ENCODE measurements around the gene RSPH1. TPM values are rescaled to one million over a fixed set of nuclear protein-coding genes. Genes with fewer than 3 reads are reported as not detected.

RSPH1 gene
- total RNA-seq, 6 donors from 2014 or later: 0.46 to 68.4 (median 13.4) TPM

GRCh38 chr21:42465008-42465802, 30.8 kb downstream of the RSPH1 start:
- DNase-seq (peak in 1 of 2 donors; percentile 21), ATAC-seq (ENCODE audit: low FRiP score in 2 of 2) (no peak)
- 31 to 43% methylated on average over 8 of the region's 8 CpGs for WGBS, 2 donors
- H3K9me3 ChIP-seq: no peaks in the 10 kb centered on the region
- no peaks in the 10 kb centered on the region for H3K27me3 ChIP-seq
- H3K36me3 ChIP-seq: no peaks in the 10 kb centered on the region
- H3K4me3 ChIP-seq: no peak overlapping the region
- no peak overlapping the region for H3K27ac ChIP-seq
- peaks cover 9 to 25% (median 14%) of the 10 kb centered on the region in 4 donors for H3K4me1 ChIP-seq
- no peak for TF ChIP-seq POLR2AphosphoS5 (IDR thresholded peaks at IDR 0.05)

- WGBS, 2 donors: 62 to 68% methylated on average over 17 of the region's 17 CpGs
- peak in 1 of 2 donors; percentile 62 for DNase-seq
- TF ChIP-seq EP300 (IDR thresholded peaks at IDR 0.05) (no peak), CTCF (IDR thresholded peaks at IDR 0.05) (no peak), POLR2AphosphoS5 (IDR thresholded peaks at IDR 0.05) (no peak), POLR2A (IDR thresholded peaks at IDR 0.05) (no peak)
- peaks cover 9 to 25% (median 14%) of the 10 kb centered on the region in 4 donors for H3K4me1 ChIP-seq
- no peaks in the 10 kb centered on the region for H3K27me3 ChIP-seq
- no peaks in the 10 kb centered on the region for H3K36me3 ChIP-seq
- no peak overlapping the region for H3K4me3 ChIP-seq
- ATAC-seq (ENCODE audit: low FRiP score in 2 of 2): peak in 1 of 2 donors; percentile 22
- H3K27ac ChIP-seq: no peak overlapping the region
- H3K9me3 ChIP-seq: no peaks in the 10 kb centered on the region
These were observed 32.0 kb downstream of the RSPH1 start for GRCh38 chr21:42463861-42464515.

- WGBS, 2 donors: 55 to 70% methylated on average over 6 to 10 of the region's 10 CpGs
- no peaks in the 10 kb centered on the region for H3K9me3 ChIP-seq
- H3K36me3 ChIP-seq: no peaks in the 10 kb centered on the region
- H3K27me3 ChIP-seq: no peaks in the 10 kb centered on the region
- H3K4me3 ChIP-seq: no peak overlapping the region
- peak in 1 of 2 donors; percentile 36 for DNase-seq
- peak in 1 of 2 donors; percentile 63 for ATAC-seq (ENCODE audit: low FRiP score in 2 of 2)
- no peak for TF ChIP-seq POLR2A (IDR thresholded peaks at IDR 0.05)
- no peak for TF ChIP-seq POLR2AphosphoS5 (IDR thresholded peaks at IDR 0.05)
- TF ChIP-seq CTCF (IDR thresholded peaks at IDR 0.05): no peak
- TF ChIP-seq EP300 (IDR thresholded peaks at IDR 0.05): no peak
- H3K27ac ChIP-seq: peak overlapping the region in 2 of 4 donors; percentile 35 to 71
- peaks cover 9 to 25% (median 14%) of the 10 kb centered on the region in 4 donors for H3K4me1 ChIP-seq
These were observed 33.8 kb downstream of the RSPH1 start for GRCh38 chr21:42461881-42462877.

- DNase-seq (no peak), ATAC-seq (ENCODE audit: low FRiP score in 2 of 2) (no peak)
- WGBS, 2 donors: 77 to 78% methylated on average over 4 to 5 of the region's 5 CpGs
- H3K27ac ChIP-seq: no peak overlapping the region
- no peaks in the 10 kb centered on the region for H3K27me3 ChIP-seq
- TF ChIP-seq POLR2AphosphoS5 (IDR thresholded peaks at IDR 0.05) (no peak), POLR2A (IDR thresholded peaks at IDR 0.05) (no peak), EP300 (IDR thresholded peaks at IDR 0.05) (no peak), CTCF (IDR thresholded peaks at IDR 0.05) (no peak)
- H3K9me3 ChIP-seq: no peaks in the 10 kb centered on the region
- no peaks in the 10 kb centered on the region for H3K36me3 ChIP-seq
- H3K4me3 ChIP-seq: no peak overlapping the region
- H3K4me1 ChIP-seq: peaks cover 6 to 25% (median 13%) of the 10 kb centered on the region in 4 donors
These were observed 34.9 kb downstream of the RSPH1 start for GRCh38 chr21:42461185-42461520.

Measured in upper lobe of left lung (tissue), 6 donors.